HepG2 (cell line): Measurements from ENCODE around the gene IMMP1L. TPM values are rescaled to one million over a fixed set of nuclear protein-coding genes. Genes with fewer than 3 reads are reported as not detected.

ENCODE experiments used
- ATAC-seq: fragments of 200-7000 bp; cut with Tn5 transposase; 3 replicates; pipeline ENCODE4 v1.9.1; 2020; ENCODE audit warnings: mild to moderate bottlenecking, moderate library complexity
- BruUV-seq: library from RNA; stranded (reverse); fragments of 400-500 nt; replicated peaks from 2 replicates; lab custom pipeline; 2021; lab: Mats Ljungman, UMichigan
- CTCF ChIA-PET: fragments of 300-600 bp; formaldehyde crosslinking; extraction: SDS; loops from one replicate; lab custom pipeline; 2021; ENCODE audit warnings: low total read pairs, inconsistent platforms, low intra/inter-chr PET ratio; lab: Yijun Ruan, JAX
- POLR2A ChIA-PET: fragments of 350-600 bp; sonication (Branson Sonifier 250); formaldehyde crosslinking; loops from one replicate; lab custom pipeline; 2020; ENCODE audit warnings: antibody characterized with exemption, inconsistent platforms; lab: Yijun Ruan, JAX
- DNase-seq: peaks from one replicate; pipeline ENCODE4 v3.0.0-alpha.2; 2015; ENCODE audit warnings: low spot score
- FAIRE-seq: peaks from 3 replicates; lab custom pipeline; 2011; peaks lifted over from hg19 to GRCh38; lab: Jason Lieb, UNC
- H2AFZ ChIP-seq: one replicate; pipeline ENCODE4 v1.6.1; 2011; ENCODE audit warnings: low read length, inconsistent platforms
- H3K27ac ChIP-seq: fragments of 300-600 bp; 3 replicates; pipeline ENCODE4 v1.8.0; 2011; ENCODE audit warnings: mixed run types, mild to moderate bottlenecking, mixed read lengths, low read length, inconsistent platforms; ENCODE audit not compliant: insufficient read depth; ENCODE audit errors: extremely low read length
- H3K27me3 ChIP-seq, 2 experiments: fragments of 200-600 bp in 1 of 2; 2 replicates in 1 of 2; 3 replicates in 1 of 2; pipeline versions ENCODE4 v1.6.0 to v1.8.0; 2011; ENCODE audit warnings: low read length in 2 of 2, mild to moderate bottlenecking in 2 of 2, moderate library complexity in 2 of 2, inconsistent platforms in 1 of 2; ENCODE audit not compliant: insufficient read depth in 2 of 2, control insufficient read depth in 1 of 2
- H3K36me3 ChIP-seq, 2 experiments: fragments of 200-600 bp in 1 of 2; replicated peaks in 1 of 2; 2 replicates in 1 of 2; 3 replicates in 1 of 2; pipeline versions ENCODE4 v1.5.1 to v1.8.0; 2011; ENCODE audit warnings: low read length in 2 of 2, inconsistent platforms in 1 of 2; ENCODE audit not compliant: insufficient read depth in 2 of 2, control insufficient read depth in 1 of 2
- H3K4me1 ChIP-seq: 2 replicates; pipeline ENCODE4 v1.5.1; 2012; ENCODE audit warnings: low read length, inconsistent platforms; ENCODE audit not compliant: insufficient read depth
- H3K4me2 ChIP-seq: 2 replicates; pipeline ENCODE4 v1.6.0; 2011; ENCODE audit warnings: low read depth, low read length, inconsistent platforms
- H3K4me3 ChIP-seq, 3 experiments: fragments of 200-600 bp in 1 of 3; sonication (generic), shearing (Covaris generic) in 1 of 3; replicated peaks in 1 of 3; 2 replicates each; pipeline ENCODE4 v1.5.1; 2011 to 2016; ENCODE audit warnings: low read length in 3 of 3, inconsistent platforms in 2 of 3, low read depth in 2 of 3, mild to moderate bottlenecking in 2 of 3, control low read depth in 1 of 3, mixed read lengths in 1 of 3; ENCODE audit not compliant: insufficient read depth in 1 of 3
- H3K79me2 ChIP-seq: one replicate; pipeline ENCODE4 v1.6.1; 2011; ENCODE audit warnings: low read length, inconsistent platforms; ENCODE audit not compliant: insufficient read depth
- H3K9ac ChIP-seq: 2 replicates; pipeline ENCODE4 v1.6.0; 2011; ENCODE audit warnings: mild to moderate bottlenecking, low read depth, low read length, inconsistent platforms; ENCODE audit not compliant: insufficient read depth
- H3K9me3 ChIP-seq: 2 replicates; pipeline ENCODE4 v1.5.1; 2012; ENCODE audit warnings: mild to moderate bottlenecking, low read length
- H4K20me1 ChIP-seq: 2 replicates; pipeline ENCODE4 v1.6.0; 2011; ENCODE audit warnings: inconsistent platforms, mild to moderate bottlenecking, low read length, moderate library complexity; ENCODE audit not compliant: insufficient read depth
- BRD4 ChIP-seq: sonication (generic); formaldehyde crosslinking; IDR thresholded peaks from 2 replicates; pipeline ENCODE4 v1.4.0; 2020; ENCODE audit warnings: missing genetic modification reagents
- CBX5 ChIP-seq: sonication (generic); formaldehyde crosslinking; IDR thresholded peaks from 2 replicates; pipeline ENCODE4 v1.4.0; 2020; ENCODE audit warnings: missing genetic modification reagents, borderline replicate concordance
- CREB1 ChIP-seq, 2 experiments: fragments of 450-650 bp in 1 of 2; IDR thresholded peaks; 2 replicates each; pipeline ENCODE4 v1.6.1; 2016 to 2017; ENCODE audit warnings: control low read depth in 1 of 2, mild to moderate bottlenecking in 1 of 2, missing compliant biosample characterization in 1 of 2, missing genetic modification characterization in 1 of 2
- EZH2 ChIP-seq: conservative IDR thresholded peaks from 2 replicates; pipeline ENCODE4 v1.6.1; 2012; ENCODE audit warnings: mild to moderate bottlenecking, low read depth, low read length, moderate library complexity
- KLF6 ChIP-seq: IDR thresholded peaks from 2 replicates; pipeline ENCODE4 v1.8.0; 2016; ENCODE audit warnings: missing biosample characterization, missing genetic modification reagents
- MTF1 ChIP-seq: sonication (generic); formaldehyde crosslinking; IDR thresholded peaks from 2 replicates; pipeline ENCODE4 v1.5.0; 2020; ENCODE audit warnings: missing genetic modification reagents
- PAF1 ChIP-seq: IDR thresholded peaks from 2 replicates; pipeline ENCODE4 v1.6.1; 2016; ENCODE audit warnings: missing genetic modification reagents, missing compliant biosample characterization
- SIN3A ChIP-seq: IDR thresholded peaks from 2 replicates; pipeline ENCODE4 v1.6.1; 2011; ENCODE audit warnings: low read depth, mild to moderate bottlenecking, control low read depth, low read length, borderline replicate concordance
- ZNF30 ChIP-seq: sonication (generic); formaldehyde crosslinking; IDR thresholded peaks from 2 replicates; pipeline ENCODE4 v1.5.0; 2020; ENCODE audit warnings: mild to moderate bottlenecking, missing genetic modification reagents
- ZNF513 ChIP-seq: sonication (generic); formaldehyde crosslinking; conservative IDR thresholded peaks from 2 replicates; pipeline ENCODE4 v1.5.0; 2020; ENCODE audit warnings: missing genetic modification reagents
- ZNF546 ChIP-seq: sonication (generic); formaldehyde crosslinking; conservative IDR thresholded peaks from 2 replicates; pipeline ENCODE4 v1.8.1; 2023; ENCODE audit warnings: mild to moderate bottlenecking, missing genetic modification reagents
- ZNF678 ChIP-seq: sonication (generic); formaldehyde crosslinking; IDR thresholded peaks from 2 replicates; pipeline ENCODE4 v1.4.0; 2020; ENCODE audit warnings: mild to moderate bottlenecking, missing genetic modification reagents
- ZNF781 ChIP-seq: sonication (generic); formaldehyde crosslinking; IDR thresholded peaks from 2 replicates; pipeline ENCODE4 v1.5.1; 2020; ENCODE audit warnings: borderline replicate concordance, mild to moderate bottlenecking, missing genetic modification reagents; ENCODE audit errors: not compliant biosample characterization
- ZSCAN25 ChIP-seq: sonication (generic); formaldehyde crosslinking; IDR thresholded peaks from 2 replicates; pipeline ENCODE4 v1.8.0; 2022; ENCODE audit warnings: mild to moderate bottlenecking, missing genetic modification reagents
- WGBS: methylation state at CpG from one replicate; pipeline ENCODE4 v1.1.6; 2017; ENCODE audit warnings: low lambda C conversion rate; 5-methylcytosine and 5-hydroxymethylcytosine counted together
- in situ Hi-C: cut with HindIII; loops from 2 replicates; pipeline ENCODE4 v1.10.0; 2017; ENCODE audit warnings: low pct_unique_long_range_greater_than_20kb; ENCODE audit not compliant: extremely low pct_ligation_motif_present
- intact Hi-C: fragments of 100-400 bp; cut with micrococcal nuclease; formaldehyde crosslinking; loops from one replicate; pipeline ENCODE4 v1.10.0; 2022; ENCODE audit not compliant: unreplicated experiment
- polyA plus RNA-seq, 8 experiments: library from polyadenylated mRNA; depleted of rRNA in 3 of 8; stranded (reverse) in 7 of 8; unstranded in 1 of 8; fragments of >200 nt; fragmentation: Illumina TruSeq in 4 of 8; extraction: Trizol in 4 of 8; gene quantifications; 2 replicates each; pipeline versions ENCODE4 v1.2.1 to v1.2.3, GENCODE V29; 2011 to 2016; ENCODE audit warnings: low read depth in 4 of 8, missing spikeins in 1 of 8, mixed read lengths in 1 of 8; ENCODE audit not compliant: insufficient read depth in 1 of 8
- total RNA-seq, 5 experiments: library from RNA; depleted of rRNA; stranded (reverse); fragments of >200 nt; fragmentation: Illumina TruSeq; extraction: Trizol; gene quantifications; 2 replicates each; pipeline ENCODE4 v1.2.3, GENCODE V29; 2016; ENCODE audit warnings: low read depth in 1 of 5
- TF ChIP-seq, protein P1 (sequence below): sonication (generic); formaldehyde crosslinking; IDR thresholded peaks from 2 replicates; pipeline ENCODE4 v1.4.0; 2020; ENCODE audit warnings: mild to moderate bottlenecking, low read depth, missing genetic modification reagents

The IMMP1L gene
- total and polyA plus RNA-seq, 2 of the 13 experiments (the other 11 are each of a cell fraction or from before 2014, with no cell fraction given) = 42.4 to 57.9 TPM

GRCh38 chr11:31509051-31509428, 382 bp downstream of the IMMP1L start:
- TSS peak; percentile 78 for BruUV-seq
- peak overlapping the region; percentile 89 for H3K27ac ChIP-seq
- H3K27me3 ChIP-seq = no peaks in the 10 kb centered on the region; a peak in 1 of 5 replicates
- CTCF ChIA-PET = no interaction called here
- peak overlapping the region; percentile 65 to 86 (median 66) for H3K4me3 ChIP-seq
- peak overlapping the region; percentile 83 for H3K9ac ChIP-seq
- ATAC-seq = peak; percentile 15
- peak overlapping the region; percentile 90 for H3K4me2 ChIP-seq
- H3K36me3 ChIP-seq = peaks cover 0 to 5% of the 10 kb centered on the region in 2 experiments; a peak in 1 of 5 replicates
- POLR2A ChIA-PET = no interaction called here
- in situ Hi-C loops = no loop called here
- no peak for FAIRE-seq
- H3K79me2 ChIP-seq = peaks cover 74% of the 10 kb centered on the region
- intact Hi-C loops = loop anchor here (10.0 kb wide), 1 partner anchor 306 kb away; the partner anchor contains the start of gene PAX6
- H3K9me3 ChIP-seq = no peaks in the 10 kb centered on the region
- TF ChIP-seq ZNF546 (0 out of 2 replicates have a peak, but pooled peaks have one; percentile 5), SIN3A (no peak)
- TF ChIP-seq, protein P1, sequence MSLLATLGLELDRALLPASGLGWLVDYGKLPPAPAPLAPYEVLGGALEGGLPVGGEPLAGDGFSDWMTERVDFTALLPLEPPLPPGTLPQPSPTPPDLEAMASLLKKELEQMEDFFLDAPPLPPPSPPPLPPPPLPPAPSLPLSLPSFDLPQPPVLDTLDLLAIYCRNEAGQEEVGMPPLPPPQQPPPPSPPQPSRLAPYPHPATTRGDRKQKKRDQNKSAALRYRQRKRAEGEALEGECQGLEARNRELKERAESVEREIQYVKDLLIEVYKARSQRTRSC (CRISPR knock-in tag) = 0 out of 2 replicates have a peak, but pooled peaks have one; percentile 14
- H3K4me1 ChIP-seq = peaks cover 42% of the 10 kb centered on the region
- H4K20me1 ChIP-seq = no peaks in the 10 kb centered on the region
- DNase-seq = peak; percentile 6
- WGBS = under 1% methylated on average over 8 of the region's 8 CpGs
- peak overlapping the region; percentile 52 for H2AFZ ChIP-seq

DNA sequence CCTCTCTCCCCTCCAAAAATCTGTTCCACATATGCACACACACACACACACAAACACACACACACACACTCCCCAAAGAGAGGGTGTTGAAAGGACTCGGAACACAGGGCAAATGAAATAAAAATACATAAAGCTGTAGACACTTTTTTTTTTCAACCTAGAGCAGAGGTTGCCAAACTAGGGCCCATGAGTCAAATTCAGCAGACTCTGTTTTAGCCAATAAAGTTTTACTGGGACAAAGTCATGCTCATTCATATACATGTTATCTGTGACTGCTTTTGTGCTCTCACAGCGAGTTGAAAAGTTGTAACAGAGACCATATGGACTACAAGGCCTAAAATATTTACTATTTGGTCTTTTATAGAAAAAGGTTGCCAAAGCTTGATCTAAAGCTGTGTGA, 8.9 kb downstream of the IMMP1L start:
- in situ Hi-C loops = no loop called here
- peaks cover 2 to 6% of the 10 kb centered on the region in 2 experiments; a peak in 2 of 5 replicates for H3K36me3 ChIP-seq
- ATAC-seq = no peak
- no TSS peak for BruUV-seq
- 0 out of 2 replicates have a peak, but pooled peaks cover 2% of the 10 kb centered on the region for H4K20me1 ChIP-seq
- no peak overlapping the region for H3K9ac ChIP-seq
- no peak overlapping the region for H3K4me3 ChIP-seq
- peaks cover 80% of the 10 kb centered on the region for H3K79me2 ChIP-seq
- H3K27ac ChIP-seq = no peak overlapping the region
- DNase-seq = no peak
- no peaks in the 10 kb centered on the region; a peak in 1 of 5 replicates for H3K27me3 ChIP-seq
- H3K9me3 ChIP-seq = no peaks in the 10 kb centered on the region
- peaks cover 3% of the 10 kb centered on the region; the same call in 1 of the 2 replicates for H3K4me1 ChIP-seq
- ChIA-PET POLR2A (no interaction called here), CTCF (no interaction called here)
- H3K4me2 ChIP-seq = no peak overlapping the region
- WGBS = 93% methylated on average over 2 of the region's 2 CpGs
- H2AFZ ChIP-seq = no peak overlapping the region
- intact Hi-C loops = loop anchor here (10.0 kb wide), 1 partner anchor 314 kb away; the partner anchor contains the start of gene PAX6
- no peak for FAIRE-seq
- no peak for TF ChIP-seq KLF6
- no peak for TF ChIP-seq EZH2
- no peak for TF ChIP-seq ZNF513
- no peak for TF ChIP-seq PAF1 (CRISPR knock-in tag)
- no peak for TF ChIP-seq ZNF678 (CRISPR knock-in tag)
- TF ChIP-seq ZSCAN25 = no peak
- no peak for TF ChIP-seq CBX5 (CRISPR knock-in tag)
- no peak for TF ChIP-seq CREB1 (IDR thresholded peaks at IDR 0.05)
- no peak for TF ChIP-seq CREB1 (CRISPR knock-in tag; IDR thresholded peaks at IDR 0.05)
- TF ChIP-seq BRD4 (CRISPR knock-in tag) = no peak
- TF ChIP-seq ZNF30 (CRISPR knock-in tag) = no peak
- TF ChIP-seq MTF1 (CRISPR knock-in tag) = no peak
- TF ChIP-seq ZNF781 (CRISPR knock-in tag) = no peak
